ENCODE data around the gene IDH2.

The IDH2 gene

DNA sequence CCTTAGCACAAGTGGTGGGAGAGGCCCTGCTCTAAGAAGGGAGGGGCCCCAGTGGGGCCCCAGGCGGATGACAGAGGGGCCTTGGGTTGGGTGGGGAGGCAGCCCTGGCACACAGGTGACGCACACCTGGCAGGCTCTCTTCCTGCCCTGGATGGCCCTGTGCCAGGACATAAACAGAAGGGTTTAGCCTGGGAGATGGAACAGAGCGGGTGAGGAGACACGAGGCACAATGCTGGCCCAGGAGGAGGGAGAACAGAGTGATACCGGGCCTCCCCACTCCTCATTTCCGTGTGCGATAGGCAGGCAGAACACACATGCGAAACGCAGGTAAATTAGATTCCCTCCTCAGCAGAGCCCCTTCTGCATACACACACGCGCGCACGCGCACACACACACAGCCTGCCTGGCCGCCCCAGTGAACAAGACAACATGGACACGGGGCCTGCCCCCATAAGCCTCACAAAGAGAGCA lies 39.8 kb downstream of the IDH2 start:
- no peak for DNase-seq

DNA sequence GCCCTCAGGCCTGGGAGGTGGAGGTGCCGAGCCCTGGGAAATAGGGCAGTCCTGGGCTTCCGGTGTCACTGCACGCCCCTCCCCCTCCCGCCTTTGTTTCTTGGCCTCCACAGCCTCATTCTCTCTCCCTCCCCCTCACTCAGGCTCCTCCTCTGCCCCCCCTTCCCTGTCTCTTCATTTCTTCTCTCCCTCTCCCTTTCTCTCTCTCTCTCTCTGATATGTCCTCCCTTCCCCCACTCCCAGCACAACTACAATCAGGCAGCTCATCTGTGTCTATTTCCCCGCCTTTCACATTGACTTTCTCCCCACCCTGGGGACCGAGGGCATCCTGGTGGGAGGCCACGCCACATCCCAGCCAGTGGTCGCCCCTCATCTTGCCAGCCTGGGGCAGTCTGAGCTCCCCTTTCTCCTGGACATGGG lies 40.2 kb downstream of the IDH2 start:
- no peak for DNase-seq

DNA sequence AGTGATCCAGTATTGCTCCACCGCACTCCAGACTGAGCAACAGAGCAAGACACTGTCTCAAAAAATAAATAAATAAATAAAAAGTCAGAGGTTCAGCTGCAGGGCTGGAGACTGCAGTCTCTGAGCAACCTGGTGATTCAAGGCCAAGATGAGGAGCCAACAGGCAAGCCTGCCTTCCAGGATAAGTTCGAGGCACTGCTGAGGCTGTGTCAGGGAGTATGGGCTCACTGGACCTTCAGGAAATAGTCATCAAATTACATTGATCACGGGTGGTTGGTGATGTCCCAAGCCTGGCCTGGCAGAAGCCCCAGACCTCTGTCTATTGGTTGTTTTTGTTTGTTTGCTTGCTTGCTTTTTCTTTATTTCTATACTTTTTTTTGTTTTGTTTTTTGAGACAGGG lies 41.5 kb downstream of the IDH2 start:
- no peak for DNase-seq

DNA sequence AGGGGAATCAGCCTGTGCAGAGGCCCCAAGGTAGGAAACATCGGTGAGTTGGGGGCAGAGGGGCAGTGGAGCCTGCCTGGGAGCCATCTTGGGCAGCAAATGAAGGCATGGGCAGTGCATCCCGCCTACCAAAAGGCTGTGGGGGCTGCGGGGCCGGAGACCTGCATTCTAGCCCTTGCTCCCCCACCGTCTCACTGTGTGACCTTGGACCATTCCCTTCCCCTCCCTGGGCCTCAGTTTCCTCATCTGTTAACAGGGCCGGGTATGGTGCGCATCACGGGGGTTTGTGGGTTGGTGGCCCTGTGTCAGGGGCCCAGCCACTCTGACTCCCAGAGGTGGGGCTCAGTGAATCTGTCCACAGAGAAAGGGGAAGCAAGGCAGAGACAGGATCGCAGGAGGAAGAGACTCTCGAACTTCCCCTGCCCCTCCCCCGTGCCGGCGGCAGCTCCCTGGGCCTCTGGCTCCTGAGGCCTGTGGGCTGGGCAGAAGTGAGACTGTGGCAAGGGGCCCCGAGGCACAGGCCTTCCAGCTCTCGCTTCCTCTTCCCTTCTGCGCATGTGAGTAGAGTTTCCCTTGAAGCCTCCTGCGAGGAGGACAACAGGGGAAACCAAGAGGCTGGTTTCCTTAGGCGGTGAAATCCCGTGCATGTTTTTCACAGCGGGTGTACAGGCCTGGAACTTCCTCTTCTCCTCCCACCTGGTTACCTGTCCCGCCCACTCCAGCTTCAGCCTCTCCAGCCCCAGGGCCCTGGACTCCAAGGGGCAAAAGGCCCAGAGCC lies 42.9 kb downstream of the IDH2 start:
- DNase-seq = peak; percentile 47

DNA sequence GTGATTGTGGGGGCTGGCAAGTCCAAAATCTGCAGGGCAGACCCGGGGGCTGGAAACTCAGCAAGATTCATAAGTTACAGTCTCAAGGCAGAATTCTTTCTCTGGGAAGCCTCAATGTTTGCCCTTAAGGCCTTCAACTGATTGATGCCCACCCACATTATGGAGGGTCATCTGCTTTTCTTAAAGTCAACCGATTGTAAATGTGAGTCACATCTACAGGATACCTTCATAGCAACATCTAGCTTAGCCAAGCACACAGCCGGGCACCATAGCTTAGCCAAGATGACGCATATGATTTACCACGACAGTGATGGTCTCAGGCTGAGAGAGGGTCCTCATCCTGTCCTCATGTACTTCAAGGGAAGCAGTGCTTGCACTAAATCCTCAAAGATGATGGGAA lies 43.5 kb downstream of the IDH2 start:
- DNase-seq = no peak

DNA sequence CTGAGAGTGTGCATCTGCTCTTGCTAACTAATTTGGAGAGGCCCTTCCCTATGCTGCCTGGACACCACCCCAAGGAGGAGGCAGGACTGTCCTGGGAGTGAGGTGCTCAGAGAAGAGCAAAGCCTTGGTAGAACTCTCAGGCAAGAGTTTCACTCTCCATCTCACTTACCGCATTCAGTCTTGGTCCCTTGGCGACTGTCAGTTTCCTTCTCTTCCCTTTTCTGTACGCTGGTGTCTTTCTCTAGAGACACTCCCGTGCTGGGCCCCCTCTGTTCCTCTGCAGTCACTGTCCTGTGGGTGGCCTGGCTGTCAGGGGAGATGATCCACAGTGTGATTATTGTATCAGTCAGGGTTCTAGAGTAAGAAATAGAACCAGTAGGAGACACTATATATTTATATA lies 44.0 kb downstream of the IDH2 start:
- DNase-seq = no peak

DNA sequence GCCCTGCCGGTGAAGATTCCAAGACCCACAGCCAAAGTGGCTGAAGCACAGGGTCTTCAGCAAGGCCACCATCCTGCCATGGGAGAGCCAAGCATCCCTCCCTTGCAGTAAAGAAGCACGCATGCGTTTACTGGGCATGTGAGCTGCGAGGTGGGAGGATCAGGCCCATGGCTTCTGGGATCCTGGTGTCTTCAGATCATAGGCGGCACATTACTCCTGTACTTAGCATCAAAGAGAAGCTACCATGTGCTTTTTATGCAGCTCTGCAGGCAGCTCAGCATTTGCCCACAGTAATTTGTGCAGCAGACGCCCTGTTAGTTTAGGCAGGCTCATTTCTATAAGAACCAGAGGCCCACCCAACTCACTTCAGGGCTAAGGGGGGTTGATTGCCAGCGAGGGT lies 45.7 kb downstream of the IDH2 start:
- DNase-seq = no peak

DNA sequence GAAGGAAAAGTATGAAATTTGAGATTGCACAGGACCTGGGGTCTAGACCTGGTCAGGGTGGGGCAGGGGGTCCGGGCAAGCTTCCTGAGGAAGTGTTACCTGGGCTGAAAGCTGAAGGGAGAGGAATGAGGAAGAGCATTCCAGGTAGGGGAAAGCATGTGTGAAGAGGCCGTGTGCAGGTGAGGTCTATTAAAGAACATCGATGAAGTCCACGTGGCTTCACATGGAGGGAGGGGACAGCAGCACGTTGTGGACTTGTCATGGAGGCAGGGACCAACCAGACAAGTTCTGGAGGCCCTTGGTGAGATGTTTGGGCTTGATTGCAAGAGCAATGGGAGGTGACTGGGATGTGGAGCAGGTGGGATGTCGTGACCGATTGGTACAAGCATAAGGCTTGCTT lies 47.1 kb downstream of the IDH2 start:
- DNase-seq = no peak

DNA sequence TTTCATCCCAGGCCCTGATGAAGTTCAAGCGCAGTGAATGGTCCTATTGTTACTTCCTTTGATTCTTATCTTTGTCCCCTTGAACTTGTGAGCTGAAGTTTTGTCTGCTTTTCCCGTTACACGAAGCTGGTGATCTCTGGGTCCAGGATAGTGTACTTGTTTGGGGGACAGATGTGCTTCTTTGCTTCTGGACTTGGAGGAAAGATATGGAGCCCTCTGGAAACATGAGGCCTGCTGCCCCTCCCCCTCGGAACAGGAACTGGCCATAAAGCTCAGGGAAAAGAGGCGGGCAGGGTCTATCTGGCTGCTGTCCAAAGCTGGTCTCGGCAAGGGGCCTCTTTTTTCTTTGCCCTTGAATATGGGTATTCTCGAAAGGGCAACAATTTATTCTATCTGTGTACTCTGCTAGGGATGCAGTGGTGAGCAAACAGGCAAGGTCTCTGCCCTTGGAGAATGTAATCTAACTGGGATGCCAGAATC lies 47.6 kb downstream of the IDH2 start:
- DNase-seq = no peak

DNA sequence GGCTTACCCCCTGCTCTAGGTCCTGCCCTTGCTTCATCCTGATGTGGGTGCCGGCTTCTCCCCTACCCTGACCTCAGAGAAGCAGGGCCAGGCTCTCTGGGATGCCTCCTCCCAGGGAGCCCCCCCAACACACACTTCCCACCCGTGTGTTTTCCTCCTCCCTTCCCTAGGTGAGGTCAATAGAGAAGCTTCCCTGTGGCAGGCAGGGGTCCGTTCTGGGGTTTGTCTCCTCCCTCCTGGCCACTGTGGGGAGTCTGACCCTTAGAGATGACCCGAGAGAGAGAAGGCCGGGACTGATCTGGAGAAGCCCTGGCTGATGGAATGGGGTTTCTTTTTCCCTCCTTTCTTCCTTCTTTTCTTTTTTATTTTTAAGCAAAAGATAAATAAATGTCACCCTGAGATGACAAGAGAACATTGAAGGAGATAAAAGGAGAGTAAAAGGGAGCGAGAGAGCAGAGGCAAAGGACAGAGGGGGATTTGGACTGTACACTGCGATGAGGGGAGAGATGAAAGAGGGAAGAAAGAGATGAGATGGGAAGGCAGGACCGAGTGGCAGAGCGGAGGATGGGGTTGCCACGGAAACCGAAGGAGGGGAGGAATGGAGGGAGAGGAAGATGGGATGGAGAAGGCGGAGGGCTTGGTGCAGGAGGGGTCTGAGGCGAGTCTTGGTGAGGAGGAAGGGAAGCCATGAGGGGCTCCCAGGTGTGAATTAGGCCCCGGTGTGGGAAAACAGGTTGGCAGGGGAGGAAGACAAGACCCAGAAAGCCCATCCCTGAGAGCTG lies 48.4 kb downstream of the IDH2 start:
- DNase-seq = no peak

DNA sequence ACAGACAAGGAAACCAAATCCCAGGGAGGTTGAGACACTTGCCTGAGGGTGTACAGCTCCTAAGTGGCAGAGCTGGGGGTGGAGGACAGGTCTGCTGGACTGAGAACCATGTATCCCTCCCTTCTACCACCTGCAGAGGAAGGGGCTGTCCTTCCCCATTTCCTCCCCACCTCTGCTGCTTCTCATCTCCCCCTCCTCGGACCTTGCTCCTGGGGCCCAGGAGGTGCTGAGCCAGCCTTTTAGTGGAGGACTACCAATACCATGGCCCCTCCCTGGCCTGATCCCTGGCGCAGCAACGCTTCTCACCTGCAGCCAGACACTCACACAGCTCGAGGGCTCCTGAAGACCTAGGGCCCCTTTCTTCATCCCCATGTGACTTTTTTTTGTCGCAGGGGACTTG lies 50.4 kb downstream of the IDH2 start:
- DNase-seq = no peak

DNA sequence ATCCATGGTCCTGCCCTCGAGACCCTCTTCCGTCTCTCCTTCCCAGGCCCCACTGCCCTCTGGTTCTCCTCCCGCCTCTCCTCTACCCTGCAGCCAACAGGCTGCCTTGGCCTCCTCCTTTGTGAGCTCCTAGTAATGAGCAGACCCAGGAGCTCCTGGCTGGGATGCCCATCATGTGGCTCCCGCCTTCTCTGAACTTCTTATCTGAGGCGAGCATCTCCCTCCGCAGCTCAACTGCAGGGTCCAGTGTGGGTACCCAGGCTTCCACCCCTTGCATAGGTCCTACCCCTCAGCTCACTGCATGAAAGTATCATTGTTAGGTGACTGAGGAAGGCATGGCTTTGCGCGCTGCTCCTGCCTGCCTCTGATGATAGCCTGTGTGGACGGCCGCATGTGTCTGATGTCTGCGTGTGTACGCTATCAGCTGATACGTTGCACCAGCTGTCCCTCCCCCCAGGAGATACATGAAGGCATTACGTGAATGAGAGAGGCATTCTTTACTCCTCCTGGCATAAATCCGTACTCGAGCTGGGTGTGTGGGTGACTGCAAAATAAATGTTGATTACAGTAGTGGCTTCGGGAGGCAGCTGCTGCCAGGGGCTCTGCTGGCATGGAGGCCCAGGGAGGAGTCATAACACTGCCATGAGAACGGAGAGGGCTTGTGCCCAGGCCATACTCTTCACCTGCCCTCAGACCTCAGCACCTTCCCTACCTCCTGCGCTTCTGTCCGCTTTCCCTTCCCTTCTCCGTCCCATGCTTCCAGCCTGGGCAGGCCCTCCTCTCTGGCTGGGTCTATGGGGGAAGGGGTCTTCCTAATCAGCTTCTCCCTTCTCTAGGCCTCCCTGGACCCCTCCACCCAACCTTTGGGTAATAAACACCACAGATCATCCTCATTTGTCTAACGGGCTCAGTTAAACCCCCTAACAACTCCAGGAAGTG lies 52.3 kb downstream of the IDH2 start:
- no peak for DNase-seq

DNA sequence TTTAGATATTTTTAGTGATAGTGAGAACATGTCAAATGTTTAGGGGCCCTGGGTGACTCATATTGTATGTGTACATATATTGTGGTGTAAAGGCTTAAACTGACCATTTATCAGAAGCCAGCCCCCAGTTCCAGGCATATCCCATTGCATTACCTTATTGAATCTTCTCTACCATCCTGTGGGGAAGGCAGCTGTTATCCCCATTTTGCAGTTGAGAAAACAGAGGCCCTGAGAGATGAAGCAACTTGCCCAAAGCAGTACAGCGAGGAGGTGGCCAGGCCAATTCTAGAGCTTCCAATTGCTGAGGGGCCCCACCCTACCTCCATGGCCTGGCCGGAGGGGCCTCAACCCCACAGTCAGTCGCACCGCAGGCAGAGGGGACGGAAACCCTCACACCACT lies 53.2 kb downstream of the IDH2 start:
- no peak for DNase-seq

DNA sequence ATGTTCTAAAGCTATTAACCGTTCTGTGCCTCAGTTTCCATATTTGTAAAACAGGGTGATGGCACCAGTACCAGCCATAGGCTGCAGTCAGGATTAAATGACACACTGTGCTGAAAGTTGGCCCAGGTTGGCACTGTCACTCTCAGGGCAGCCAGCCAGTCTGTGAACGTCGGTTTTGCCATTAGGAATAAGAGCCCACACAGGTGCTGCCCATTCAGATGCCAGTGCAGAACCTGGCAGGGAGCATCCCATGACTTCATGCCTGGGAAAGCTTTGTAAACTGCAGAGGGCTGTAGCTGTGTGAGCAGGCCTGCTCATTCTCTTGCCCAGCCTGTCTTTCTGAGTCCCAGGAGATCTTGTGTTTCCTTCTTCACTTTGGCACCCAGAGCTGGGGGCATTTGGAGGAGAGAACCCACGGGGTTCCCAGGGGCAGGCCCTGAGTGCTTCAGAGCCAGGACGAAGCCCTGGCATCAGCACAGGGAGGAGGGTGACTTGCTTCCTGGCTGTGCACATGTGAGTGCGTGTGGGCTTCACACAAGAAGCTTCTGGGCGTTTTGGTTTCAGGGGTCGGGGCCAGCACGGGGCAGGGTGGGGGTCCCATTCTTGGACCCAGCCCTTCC lies 54.2 kb downstream of the IDH2 start:
- DNase-seq = no peak

DNA sequence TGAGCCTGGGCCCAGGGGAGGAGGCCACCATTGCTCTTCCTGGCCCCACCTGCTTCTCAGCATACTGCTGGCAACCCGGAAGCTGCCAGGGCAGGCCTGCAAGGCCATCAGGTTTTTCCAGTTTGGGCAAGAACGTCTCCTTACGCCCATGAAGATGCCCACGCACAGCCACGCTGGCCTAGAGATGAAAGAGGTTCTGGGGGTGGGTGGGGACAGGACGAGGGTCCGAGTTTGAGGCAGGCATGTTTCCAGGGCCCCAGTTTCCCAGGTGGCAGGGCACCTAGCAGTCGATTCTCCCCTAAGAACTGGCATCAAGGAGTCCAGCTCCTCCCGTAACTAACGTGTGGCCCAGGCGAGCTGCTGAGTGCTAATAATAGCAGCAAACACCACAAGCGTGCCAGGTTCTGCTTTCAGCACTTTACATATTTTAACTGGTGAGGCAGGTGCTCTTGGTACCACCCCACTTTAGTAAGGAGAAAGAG lies 55.3 kb downstream of the IDH2 start:
- no peak for DNase-seq

DNA sequence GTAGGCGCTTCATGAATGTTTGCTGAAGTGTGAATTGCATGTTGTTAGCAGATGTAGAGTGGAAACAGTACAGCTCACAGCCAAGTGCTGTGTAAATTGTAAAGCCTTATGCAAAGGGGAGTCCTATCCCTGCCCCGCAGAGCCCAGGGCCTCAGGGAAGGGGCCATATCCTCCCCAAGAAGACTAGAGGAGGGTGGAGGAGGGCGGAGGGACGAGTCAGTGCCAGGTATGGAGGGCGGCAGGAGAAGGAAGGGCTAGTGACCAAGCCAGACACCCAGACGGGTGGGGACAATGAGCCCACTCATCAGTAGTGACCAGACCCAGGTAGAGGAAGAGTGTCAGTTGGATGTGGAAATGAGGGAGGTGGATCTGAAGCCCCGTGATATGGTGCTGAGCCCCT lies 56.0 kb downstream of the IDH2 start:
- DNase-seq = no peak

DNA sequence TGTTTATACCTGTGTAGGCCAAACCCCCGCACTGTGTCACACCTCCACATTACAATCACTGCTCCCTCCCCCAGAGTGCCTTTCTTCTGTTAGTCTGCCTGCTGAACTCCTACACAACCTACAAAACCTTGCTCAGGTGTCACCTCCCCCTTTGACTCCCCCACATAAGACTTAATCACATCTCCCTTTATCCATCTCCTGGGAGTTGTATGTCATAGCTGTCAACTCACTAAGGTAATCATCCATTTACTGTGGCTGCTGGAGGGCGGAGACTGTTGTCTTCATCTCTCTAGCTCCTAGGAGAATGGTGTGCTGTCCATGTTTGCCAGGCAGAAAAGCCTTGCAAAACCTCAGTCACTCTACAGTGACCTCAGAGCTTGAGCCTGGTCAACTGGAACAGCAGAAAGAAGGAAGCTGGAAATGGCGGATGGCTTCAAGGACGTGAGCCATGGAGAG lies 57.3 kb downstream of the IDH2 start:
- DNase-seq = no peak

DNA sequence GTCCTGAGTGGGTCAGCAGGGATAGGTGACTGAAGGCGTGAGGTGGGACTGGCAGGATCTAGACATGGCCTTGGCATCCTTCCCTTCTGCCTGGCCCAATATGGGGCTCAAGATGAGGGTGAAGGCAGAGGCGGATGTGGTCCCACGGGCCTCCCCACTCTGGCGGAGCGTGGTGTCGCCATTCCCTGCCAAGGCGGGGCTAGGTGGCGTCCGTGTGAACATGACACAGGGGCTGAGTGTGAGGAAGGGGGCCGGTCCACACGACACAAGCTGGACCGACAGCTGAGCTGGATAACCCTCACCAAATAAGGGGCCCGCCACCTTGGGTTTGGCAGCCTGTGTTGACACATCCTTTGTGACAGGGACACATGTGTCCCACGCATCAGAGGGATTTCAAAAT lies 58.1 kb downstream of the IDH2 start:
- no peak for DNase-seq

DNA sequence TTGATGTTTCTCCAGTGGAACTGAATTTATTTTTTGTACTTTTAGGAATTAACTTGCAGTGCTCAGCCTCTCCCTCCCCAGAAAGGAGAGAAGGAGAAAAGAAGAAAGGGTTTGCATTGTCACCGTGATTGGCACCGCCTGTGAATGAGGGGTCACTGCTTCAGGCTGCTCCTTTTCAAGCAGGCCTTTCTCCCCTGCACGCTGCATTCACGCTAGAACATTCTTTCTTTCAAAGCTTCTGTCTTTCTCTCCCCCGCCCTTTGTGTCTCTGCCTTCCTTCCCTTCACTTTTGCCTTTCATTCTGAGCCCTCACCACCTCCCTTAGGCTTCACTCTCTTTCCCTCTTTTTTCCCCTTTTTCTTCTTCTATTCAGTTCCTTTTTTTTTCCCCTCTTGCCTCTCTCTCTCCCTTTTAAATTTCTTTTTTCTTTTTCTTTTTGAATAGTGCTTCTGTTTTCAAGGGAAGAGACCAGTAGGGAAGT lies 58.7 kb downstream of the IDH2 start:
- DNase-seq = no peak

DNA sequence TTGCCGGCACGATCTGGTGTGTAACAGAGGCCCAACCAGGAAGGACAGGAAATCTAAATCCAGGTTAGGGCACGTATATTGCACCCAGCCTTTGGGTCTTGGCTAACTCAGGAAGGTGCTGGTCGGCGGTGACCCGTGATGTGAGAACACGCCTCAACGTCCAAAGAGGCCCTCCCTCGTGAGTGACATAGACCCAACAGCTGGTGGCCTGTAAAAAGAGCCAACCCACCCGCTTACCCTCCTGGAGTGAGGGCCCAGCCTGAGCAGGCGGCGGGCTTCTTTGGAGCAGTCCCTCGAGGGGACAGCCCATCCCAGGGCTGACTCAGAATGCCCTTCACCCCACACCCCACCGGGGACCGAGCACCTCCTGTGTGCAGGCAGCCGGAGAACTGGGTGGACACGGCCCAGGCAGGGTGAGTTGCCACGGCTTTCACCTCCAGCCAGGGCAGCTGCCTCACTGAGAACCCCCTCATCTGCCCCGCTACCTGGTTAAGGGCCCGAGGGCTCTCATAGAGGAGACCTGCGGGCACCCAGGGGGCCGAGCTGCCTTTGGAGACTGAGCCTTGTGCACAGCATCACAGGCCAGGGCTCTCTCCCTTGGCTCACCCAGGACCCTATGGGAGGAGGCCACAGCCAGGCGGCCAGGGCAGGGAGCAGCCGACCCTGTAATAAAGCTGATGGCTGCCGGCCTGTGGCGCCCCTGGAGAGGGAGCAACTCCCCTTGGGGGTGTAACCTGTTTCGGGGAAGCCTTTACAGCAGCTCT lies 59.3 kb downstream of the IDH2 start:
- DNase-seq = no peak

DNA sequence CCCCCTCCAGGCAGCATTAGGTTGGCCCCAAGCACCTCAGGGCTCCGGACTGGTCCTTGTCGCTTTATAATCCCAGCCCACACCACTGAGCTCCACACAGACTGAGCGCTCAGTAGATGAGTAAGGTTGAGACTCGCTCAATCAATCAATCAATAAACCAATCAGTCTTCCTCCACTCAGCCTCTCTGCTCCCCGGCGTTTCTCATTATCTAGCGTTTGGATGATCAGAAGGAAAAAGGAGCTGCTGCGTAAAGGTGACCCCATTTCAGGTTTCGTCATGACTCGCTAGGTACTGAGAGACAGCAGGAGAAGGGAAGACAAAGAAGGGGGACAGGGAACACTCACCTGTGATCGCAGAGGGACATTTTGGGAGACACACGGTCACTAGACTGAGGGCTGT lies 59.9 kb downstream of the IDH2 start:
- no peak for DNase-seq
